ENCODE measurements around the gene EBF3.

Gene EBF3

GRCh38 chr10:129839285-129840195, 124.5 kb downstream of the EBF3 start:
- no peak for DNase-seq (ENCODE audit: low spot score)
- FAIRE-seq: no peak

GRCh38 chr10:129838794-129839193, 125.3 kb downstream of the EBF3 start:
- no peak for FAIRE-seq
- DNase-seq (ENCODE audit: low spot score): no peak

DNA sequence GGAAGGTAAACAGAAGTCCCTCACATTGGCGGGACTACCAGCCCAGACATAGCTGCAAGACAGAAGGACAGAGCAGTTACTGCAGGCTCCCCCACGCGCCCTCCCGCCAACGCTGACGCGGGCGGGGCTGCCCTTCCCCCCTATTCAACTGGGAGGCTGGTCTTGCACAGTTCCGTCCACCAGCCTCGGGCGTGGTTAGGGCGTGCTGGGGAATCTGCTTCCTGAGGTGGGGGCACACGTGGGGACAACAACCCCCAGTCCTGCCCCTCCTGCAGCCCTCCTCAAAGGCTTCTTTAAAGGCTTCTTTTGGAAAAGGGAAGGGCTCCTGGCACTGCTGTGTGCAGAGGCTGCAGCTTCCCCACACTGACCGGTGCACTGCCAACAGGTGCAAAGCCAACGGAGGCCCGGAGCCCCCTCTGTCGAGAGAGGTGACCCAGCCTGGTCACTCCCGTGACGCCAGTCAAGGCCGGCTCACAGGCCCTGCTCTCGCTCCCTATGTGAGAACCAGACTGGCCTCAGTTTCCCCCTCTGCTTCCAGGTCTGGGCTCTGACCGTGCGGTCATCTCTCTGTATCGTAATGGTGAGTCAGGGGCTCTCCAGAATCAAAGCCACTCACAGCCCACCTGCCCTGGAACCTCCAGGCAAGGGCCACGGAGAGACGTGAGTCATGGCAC, 126.0 kb downstream of the EBF3 start:
- FAIRE-seq (no peak), DNase-seq (ENCODE audit: low spot score) (no peak)

DNA sequence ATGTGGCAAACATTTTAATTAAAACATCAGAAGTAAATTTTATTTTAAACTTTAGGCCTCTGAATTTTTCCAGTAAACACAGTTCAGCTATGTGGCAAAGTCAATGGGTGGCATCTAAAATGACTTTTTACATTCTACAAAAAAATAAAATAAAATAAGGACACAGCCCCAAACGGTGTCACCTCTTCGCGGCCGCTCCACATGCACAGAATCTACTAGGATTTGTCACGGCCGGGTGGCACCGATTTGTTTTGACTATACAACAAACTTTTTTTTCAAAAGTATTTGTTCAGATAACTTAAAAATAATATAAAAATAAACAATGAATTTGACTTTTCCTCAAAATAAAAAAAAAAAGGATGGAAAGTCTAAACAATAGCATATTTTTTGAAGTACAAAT, 127.8 kb downstream of the EBF3 start:
- FAIRE-seq: no peak

DNA sequence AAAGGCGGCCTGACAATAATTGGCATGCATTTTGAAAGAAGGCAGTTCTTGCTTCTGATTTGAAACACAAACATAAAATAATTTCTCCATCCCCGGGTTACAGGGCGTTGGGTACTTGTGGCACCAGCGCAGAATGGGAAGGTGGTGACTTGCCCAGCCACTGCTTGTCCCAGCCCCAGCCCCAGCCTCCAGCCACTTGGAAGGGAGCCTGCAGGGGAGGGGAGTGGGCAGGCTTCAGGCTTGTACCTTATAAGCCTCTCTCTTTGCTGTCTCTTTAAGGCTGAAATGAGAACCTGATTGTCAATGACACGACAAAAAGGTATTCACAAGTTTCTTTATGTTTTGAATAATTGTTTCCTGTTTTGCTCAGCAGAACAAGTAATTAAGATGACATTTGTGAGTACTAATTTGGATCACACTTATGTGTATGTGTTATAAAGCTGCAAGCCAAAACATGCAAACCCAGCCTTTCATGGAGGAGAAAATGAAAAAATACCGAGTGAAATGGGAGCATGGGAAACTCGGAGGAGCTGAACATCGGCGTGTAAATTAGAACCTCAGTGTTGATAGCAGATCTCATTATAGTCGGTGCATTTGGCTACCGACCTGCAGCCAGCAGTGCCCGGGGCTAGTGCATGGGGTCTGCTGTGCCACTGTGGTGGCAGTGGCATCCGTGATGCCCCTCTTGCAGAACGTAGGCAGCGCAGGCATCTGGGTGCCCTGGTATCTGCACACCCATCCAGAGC, 129.9 kb downstream of the EBF3 start:
- DNase-seq (ENCODE audit: low spot score) (no peak), FAIRE-seq (no peak)

More for the DNA sequence above, 127.8 kb downstream of the EBF3 start:
- no peak for DNase-seq (ENCODE audit: low spot score)

DNA sequence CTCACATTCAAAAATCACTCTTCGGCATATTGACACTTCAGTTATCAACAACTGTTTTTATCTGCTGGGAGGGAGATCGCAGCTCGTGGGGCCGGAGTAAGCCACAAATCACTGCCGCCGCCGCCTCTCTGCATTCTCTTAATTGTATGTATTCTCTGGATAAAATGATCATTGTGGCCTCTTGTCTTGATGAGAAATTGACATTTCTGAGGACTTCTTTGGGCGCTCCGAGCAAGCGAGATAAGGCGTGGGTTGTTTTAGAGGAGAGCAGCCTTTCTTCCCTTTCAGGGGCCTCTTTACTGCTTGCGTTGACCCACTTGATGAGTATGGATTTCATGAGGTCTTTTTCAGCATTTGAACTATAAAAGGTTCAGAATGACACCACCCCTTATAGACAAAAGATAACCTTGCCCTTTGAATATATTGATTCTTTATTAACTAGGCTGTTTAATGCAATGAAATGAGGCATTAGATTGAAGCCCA, 130.6 kb downstream of the EBF3 start:
- FAIRE-seq (no peak), DNase-seq (ENCODE audit: low spot score) (no peak)

DNA sequence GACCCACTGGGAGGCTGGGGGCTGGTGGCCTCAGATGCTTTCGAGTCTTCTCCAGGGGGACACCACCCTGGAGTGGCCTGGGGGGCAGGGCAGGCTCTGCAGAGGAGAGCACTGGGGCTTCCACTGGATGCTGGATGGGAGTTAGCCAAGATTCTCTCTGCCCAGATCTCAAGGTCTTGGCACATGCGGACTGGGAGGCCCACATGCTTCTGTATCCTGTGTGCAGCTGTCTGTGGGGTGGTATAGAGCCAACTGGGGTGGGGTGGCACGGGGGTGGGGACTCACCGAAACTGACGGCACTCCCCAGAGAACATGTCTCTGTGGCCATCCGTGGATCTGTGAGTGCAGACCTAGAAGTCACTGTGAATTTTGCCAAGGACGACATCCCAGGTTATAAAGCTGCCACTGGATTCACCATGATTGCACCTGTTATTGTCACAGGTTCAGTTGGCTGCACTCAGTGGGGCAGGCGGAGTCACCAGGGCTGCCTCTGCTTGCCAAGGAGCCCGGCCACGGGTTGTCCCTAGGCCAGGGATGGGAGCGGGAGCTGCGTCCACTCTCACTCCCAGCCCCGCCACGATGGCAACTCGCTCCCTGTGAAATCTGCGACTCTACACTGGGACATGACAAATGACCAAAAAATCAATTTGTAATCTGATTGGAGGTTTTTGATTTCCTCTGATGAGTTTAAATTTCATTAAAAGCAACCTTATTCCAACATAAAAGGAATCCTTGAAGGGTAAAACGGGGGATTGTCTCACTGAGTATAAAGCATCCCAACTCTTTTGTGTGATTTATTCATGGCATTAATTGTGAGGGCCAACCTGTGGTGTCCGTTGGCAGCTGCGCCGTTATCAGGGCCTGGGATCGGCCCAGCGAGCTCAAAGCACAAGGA, 131.3 kb downstream of the EBF3 start:
- FAIRE-seq: no peak
- no peak for DNase-seq (ENCODE audit: low spot score)

- DNase-seq (ENCODE audit: low spot score) (no peak), FAIRE-seq (no peak)
Observed at GRCh38 chr10:129831150-129831549, 132.9 kb downstream of the EBF3 start.

DNA sequence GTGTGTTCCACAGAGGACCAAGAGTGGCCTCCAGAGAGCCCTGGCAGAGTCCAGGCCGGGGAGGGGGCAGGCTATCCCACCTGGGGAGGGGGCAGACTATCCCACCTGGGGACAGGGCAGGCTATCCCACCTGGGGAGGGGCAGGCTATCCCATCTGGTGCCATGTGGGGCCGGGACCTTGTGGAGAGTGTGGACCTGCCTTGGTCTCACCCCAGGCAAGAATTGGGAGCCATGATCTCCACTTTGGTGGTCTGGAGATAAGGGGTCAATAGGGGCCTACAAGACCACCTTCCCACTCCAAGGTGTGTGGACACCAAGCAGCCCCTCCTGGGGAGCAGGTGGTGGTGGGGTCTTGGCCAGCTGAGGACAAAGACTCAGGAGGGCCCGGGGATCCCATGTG, 138.2 kb downstream of the EBF3 start:
- FAIRE-seq (no peak), DNase-seq (ENCODE audit: low spot score) (no peak)

- DNase-seq (ENCODE audit: low spot score): no peak
Observed at GRCh38 chr10:129825221-129825620, 138.9 kb downstream of the EBF3 start.

GRCh38 chr10:129820451-129820850, 143.6 kb downstream of the EBF3 start:
- FAIRE-seq (no peak), DNase-seq (ENCODE audit: low spot score) (no peak)

More at GRCh38 chr10:129825221-129825620, 138.9 kb downstream of the EBF3 start:
- no peak for FAIRE-seq

- no peak for DNase-seq (ENCODE audit: low spot score)
- no peak for FAIRE-seq
Observed at GRCh38 chr10:129816656-129817045, 147.4 kb downstream of the EBF3 start.

GRCh38 chr10:129815898-129816655, 148.0 kb downstream of the EBF3 start:
- no peak for DNase-seq (ENCODE audit: low spot score)
- FAIRE-seq: no peak

GRCh38 chr10:129814681-129815646, 149.1 kb downstream of the EBF3 start:
- DNase-seq (ENCODE audit: low spot score): no peak
- no peak for FAIRE-seq

DNA sequence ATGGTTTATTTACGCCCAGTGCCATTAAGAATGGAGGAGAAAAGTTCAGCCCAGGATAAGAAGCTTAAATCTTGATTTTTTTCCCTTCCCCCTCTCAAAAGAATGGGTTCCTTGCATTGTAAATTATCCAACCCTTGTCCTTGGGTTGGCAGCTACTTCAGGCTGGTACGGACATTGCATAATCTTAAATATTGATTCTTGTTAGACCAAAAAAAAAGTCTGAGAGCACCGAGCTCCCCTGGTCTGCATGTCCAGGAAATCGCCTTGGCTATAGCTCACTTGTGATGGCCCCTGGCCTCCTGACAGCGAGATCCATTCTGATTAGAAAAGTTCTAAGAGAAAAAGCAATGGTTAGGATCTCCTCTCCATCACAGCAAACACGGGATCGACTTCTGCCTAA, 151.7 kb downstream of the EBF3 start:
- no peak for FAIRE-seq
- DNase-seq (ENCODE audit: low spot score): no peak

DNA sequence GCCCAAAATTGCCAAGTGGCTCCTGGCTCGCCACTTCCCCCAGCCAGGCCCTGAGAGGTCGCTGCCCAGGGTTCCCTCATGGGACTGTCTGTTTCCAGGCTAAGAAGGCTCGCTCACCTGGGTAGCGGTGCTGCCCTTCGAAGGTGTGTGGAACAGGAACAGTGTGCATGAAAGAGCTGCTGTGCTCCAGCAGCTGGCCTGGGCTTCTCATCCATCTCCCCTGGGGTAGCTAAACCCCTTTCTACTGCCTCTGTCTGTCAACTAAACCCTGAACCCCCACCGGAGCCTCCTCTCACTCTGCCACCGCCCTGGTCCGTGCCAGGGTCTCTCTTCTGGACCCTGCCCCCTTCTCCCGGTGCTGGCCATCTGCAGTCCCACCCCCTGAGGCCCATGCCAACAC, 152.9 kb downstream of the EBF3 start:
- FAIRE-seq (no peak), DNase-seq (ENCODE audit: low spot score) (no peak)

DNA sequence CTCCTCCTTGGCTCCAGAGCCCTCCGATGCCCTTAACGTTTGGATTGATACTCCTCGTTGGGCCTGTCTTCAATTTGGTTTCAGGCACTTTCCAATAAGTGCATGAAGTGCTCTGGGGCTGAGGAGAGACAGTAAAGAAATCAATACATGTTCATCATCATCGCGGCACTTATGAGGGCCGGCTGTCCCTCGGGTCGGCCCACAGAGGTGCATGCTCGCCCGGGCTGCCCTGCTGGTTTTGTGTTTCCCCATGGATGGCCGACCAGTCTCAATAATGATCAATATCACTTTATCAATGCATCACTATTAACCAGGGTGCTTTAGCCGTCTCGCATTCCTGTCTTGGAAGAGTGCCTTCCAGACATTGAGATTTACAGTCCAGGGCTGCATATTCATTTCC, 154.2 kb downstream of the EBF3 start:
- FAIRE-seq: no peak

GRCh38 chr10:129809431-129809830, 154.6 kb downstream of the EBF3 start:
- FAIRE-seq: no peak
- no peak for DNase-seq (ENCODE audit: low spot score)

More for the DNA sequence above, 154.2 kb downstream of the EBF3 start:
- no peak for DNase-seq (ENCODE audit: low spot score)

All from RCC 7860 (cell line).